Measurements from ENCODE around the gene ADIRF. TPM values are rescaled to one million over a fixed set of nuclear protein-coding genes. Genes with fewer than 3 reads are reported as not detected.

ADIRF gene
- total and polyA plus RNA-seq, 9 of the 15 experiments (the other 6 are each of a cell fraction or from before 2014, with no cell fraction given), result 0.08 TPM; not detected in 8

DNA sequence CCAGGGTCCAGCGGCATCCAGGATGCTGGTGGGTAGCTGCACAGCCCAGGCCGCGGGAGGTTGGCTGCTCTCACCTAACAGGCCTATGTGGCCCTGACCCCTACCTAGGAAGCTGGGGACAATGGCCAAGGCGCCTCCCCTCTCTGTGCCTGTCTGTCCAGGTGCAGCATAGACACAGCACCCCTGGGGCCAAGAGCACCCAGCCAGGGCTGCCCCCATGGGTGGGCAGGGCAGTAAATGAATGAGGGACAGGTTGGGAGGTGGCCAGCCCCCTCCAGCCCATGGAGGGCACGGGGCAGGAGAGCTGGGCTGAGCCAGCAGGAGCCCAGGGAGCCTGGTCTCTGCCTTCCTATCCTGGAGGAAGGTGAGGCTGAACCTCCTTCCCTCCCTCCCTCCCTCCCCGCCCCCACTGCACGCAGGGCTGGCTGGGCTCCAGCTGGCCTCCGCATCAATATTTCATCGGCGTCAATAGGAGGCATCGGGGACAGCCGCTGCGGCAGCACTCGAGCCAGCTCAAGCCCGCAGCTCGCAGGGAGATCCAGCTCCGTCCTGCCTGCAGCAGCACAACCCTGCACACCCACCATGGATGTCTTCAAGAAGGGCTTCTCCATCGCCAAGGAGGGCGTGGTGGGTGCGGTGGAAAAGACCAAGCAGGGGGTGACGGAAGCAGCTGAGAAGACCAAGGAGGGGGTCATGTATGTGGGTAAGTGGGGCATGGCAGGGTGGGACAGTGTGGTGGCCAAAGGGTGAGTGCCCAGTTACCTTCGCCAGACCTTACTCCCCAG, 10.0 kb upstream of the ADIRF start, which contains the start of gene SNCG (continued):
- peak; percentile 87 for TF ChIP-seq NFIC (IDR thresholded peaks at IDR 0.05)
- peak; percentile 54 for TF ChIP-seq TAF1 (IDR thresholded peaks at IDR 0.05; ENCODE audit: control insufficient read depth, extremely low read depth, insufficient read depth, low read length, severe bottlenecking)
- TF ChIP-seq ZFX (CRISPR knock-in tag; IDR thresholded peaks at IDR 0.05), result peak; percentile 8; the same call in 1 of the 2 replicates
- TF ChIP-seq PRDM10 (IDR thresholded peaks at IDR 0.05; ENCODE audit: partially characterized antibody), result peak; percentile 31
- TF ChIP-seq MYC (IDR thresholded peaks at IDR 0.05; ENCODE audit: low read depth, low read length), result 0 out of 2 replicates have a peak, but pooled peaks have one; percentile 2
- TF ChIP-seq MYC (CRISPR knock-in tag; IDR thresholded peaks at IDR 0.05; ENCODE audit: borderline replicate concordance, low read depth), result no peak
- no peak for TF ChIP-seq RBM15 (IDR thresholded peaks at IDR 0.05; ENCODE audit: insufficient read depth, low read length)
- TF ChIP-seq EGR1 (conservative IDR thresholded peaks at IDR 0.05), result 0 out of 2 replicates have a peak, but pooled peaks have one; percentile 3
- no peak for TF ChIP-seq XRCC5 (IDR thresholded peaks at IDR 0.05; ENCODE audit: low read depth, low read length)
- peak; percentile 76 for TF ChIP-seq MEIS2 (IDR thresholded peaks at IDR 0.05; ENCODE audit: partially characterized antibody)
- TF ChIP-seq, protein P1, sequence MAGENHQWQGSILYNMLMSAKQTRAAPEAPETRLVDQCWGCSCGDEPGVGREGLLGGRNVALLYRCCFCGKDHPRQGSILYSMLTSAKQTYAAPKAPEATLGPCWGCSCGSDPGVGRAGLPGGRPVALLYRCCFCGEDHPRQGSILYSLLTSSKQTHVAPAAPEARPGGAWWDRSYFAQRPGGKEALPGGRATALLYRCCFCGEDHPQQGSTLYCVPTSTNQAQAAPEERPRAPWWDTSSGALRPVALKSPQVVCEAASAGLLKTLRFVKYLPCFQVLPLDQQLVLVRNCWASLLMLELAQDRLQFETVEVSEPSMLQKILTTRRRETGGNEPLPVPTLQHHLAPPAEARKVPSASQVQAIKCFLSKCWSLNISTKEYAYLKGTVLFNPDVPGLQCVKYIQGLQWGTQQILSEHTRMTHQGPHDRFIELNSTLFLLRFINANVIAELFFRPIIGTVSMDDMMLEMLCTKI (IDR thresholded peaks at IDR 0.05; ENCODE audit: partially characterized antibody), result no peak
- no peak for TF ChIP-seq DMBX1 (CRISPR knock-in tag; IDR thresholded peaks at IDR 0.05; ENCODE audit: borderline replicate concordance)
- TF ChIP-seq, protein P2, sequence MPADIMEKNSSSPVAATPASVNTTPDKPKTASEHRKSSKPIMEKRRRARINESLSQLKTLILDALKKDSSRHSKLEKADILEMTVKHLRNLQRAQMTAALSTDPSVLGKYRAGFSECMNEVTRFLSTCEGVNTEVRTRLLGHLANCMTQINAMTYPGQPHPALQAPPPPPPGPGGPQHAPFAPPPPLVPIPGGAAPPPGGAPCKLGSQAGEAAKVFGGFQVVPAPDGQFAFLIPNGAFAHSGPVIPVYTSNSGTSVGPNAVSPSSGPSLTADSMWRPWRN (IDR thresholded peaks at IDR 0.05; ENCODE audit: low read depth), result no peak
- TF ChIP-seq, protein P3, sequence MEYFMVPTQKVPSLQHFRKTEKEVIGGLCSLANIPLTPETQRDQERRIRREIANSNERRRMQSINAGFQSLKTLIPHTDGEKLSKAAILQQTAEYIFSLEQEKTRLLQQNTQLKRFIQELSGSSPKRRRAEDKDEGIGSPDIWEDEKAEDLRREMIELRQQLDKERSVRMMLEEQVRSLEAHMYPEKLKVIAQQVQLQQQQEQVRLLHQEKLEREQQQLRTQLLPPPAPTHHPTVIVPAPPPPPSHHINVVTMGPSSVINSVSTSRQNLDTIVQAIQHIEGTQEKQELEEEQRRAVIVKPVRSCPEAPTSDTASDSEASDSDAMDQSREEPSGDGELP (CRISPR knock-in tag; IDR thresholded peaks at IDR 0.05; ENCODE audit: borderline replicate concordance), result peak; percentile 29; the same call in 1 of the 2 replicates
- TF ChIP-seq RFX7 (CRISPR knock-in tag; IDR thresholded peaks at IDR 0.05), result no peak
- TF ChIP-seq NR3C1 (CRISPR knock-in tag; IDR thresholded peaks at IDR 0.05), result no peak

Measured in K562 (cell line).